GM12872 (cell line): ENCODE data around the gene DOCK9.

Experiments
- CTCF ChIP-seq: IDR thresholded peaks from 3 replicates; pipeline ENCODE4 v1.5.1; 2011; ENCODE audit warnings: low read depth, mild to moderate bottlenecking, low read length, moderate library complexity; ENCODE audit not compliant: insufficient read depth

DOCK9 gene

GRCh38 chr13:98890186-98890585 is 87.7 kb downstream of the DOCK9 start:
- no peak for TF ChIP-seq CTCF

- no peak for TF ChIP-seq CTCF
These were observed 88.3 kb downstream of the DOCK9 start for GRCh38 chr13:98889419-98890085.

- no peak for TF ChIP-seq CTCF
These were observed 89.0 kb downstream of the DOCK9 start for GRCh38 chr13:98888890-98889279.

GRCh38 chr13:98888222-98888889 is 89.5 kb downstream of the DOCK9 start:
- no peak for TF ChIP-seq CTCF

- no peak for TF ChIP-seq CTCF
These were observed 91.2 kb downstream of the DOCK9 start for GRCh38 chr13:98886587-98887230.

GRCh38 chr13:98885600-98885999 is 92.3 kb downstream of the DOCK9 start:
- no peak for TF ChIP-seq CTCF

GRCh38 chr13:98883998-98884397 is 93.9 kb downstream of the DOCK9 start:
- TF ChIP-seq CTCF, result no peak
